ENCODE results near the gene BTN1A1. TPM values are rescaled to one million over a fixed set of nuclear protein-coding genes. Genes with fewer than 3 reads are reported as not detected.

The BTN1A1 gene
- polyA plus RNA-seq, 1 experiment: 0.04 TPM

GRCh38 chr6:26532699-26533531 lies 32.8 kb downstream of the BTN1A1 start:
- H3K27ac ChIP-seq (ENCODE audit: low read depth, low read length): peak overlapping the region; percentile 67

GRCh38 chr6:26533532-26533931 lies 33.4 kb downstream of the BTN1A1 start:
- no peak overlapping the region for H3K27ac ChIP-seq (ENCODE audit: low read depth, low read length)
- H3K4me3 ChIP-seq (ENCODE audit: low read depth, low read length): peak overlapping the region; percentile 76
- no peak for DNase-seq (ENCODE audit: low read depth, low spot score)
- POLR2A ChIA-PET: interaction anchor here (0.9 to 1.9 kb wide), 2 partner anchors 12 to 15 kb away, joined by 6 to 8 read pairs; no protein-coding TSS in a partner anchor
- no peaks in the 10 kb centered on the region; the same call in 1 of the 2 replicates for H3K9me3 ChIP-seq (ENCODE audit: control insufficient read depth, insufficient read depth, low read length)
- H3K27me3 ChIP-seq (ENCODE audit: control insufficient read depth, insufficient read depth, low read length): no peaks in the 10 kb centered on the region
- TF ChIP-seq, protein P1, sequence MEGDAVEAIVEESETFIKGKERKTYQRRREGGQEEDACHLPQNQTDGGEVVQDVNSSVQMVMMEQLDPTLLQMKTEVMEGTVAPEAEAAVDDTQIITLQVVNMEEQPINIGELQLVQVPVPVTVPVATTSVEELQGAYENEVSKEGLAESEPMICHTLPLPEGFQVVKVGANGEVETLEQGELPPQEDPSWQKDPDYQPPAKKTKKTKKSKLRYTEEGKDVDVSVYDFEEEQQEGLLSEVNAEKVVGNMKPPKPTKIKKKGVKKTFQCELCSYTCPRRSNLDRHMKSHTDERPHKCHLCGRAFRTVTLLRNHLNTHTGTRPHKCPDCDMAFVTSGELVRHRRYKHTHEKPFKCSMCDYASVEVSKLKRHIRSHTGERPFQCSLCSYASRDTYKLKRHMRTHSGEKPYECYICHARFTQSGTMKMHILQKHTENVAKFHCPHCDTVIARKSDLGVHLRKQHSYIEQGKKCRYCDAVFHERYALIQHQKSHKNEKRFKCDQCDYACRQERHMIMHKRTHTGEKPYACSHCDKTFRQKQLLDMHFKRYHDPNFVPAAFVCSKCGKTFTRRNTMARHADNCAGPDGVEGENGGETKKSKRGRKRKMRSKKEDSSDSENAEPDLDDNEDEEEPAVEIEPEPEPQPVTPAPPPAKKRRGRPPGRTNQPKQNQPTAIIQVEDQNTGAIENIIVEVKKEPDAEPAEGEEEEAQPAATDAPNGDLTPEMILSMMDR (IDR thresholded peaks at IDR 0.05; ENCODE audit: low read depth, low read length): no peak
- CTCF ChIA-PET: interaction anchor here (0.6 to 3.8 kb wide), 5 partner anchors 62 to 192 kb away, joined by 3 to 24 read pairs (median 4); no protein-coding TSS in a partner anchor

More at GRCh38 chr6:26532699-26533531, 32.8 kb downstream of the BTN1A1 start:
- no peaks in the 10 kb centered on the region for H3K27me3 ChIP-seq (ENCODE audit: control insufficient read depth, insufficient read depth, low read length)
- peak; percentile 80 for DNase-seq (ENCODE audit: low read depth, low spot score)
- CTCF ChIA-PET: interaction anchor here (0.6 to 3.8 kb wide), 6 partner anchors 12 to 191 kb away, joined by 3 to 24 read pairs (median 6); no protein-coding TSS in a partner anchor
- TF ChIP-seq, protein P1 (IDR thresholded peaks at IDR 0.05; ENCODE audit: low read depth, low read length): no peak
- POLR2A ChIA-PET: interaction anchor here (0.6 to 1.9 kb wide), 3 partner anchors 11 to 15 kb away, joined by 5 to 8 read pairs (median 6); no protein-coding TSS in a partner anchor
- no peaks in the 10 kb centered on the region for H3K9me3 ChIP-seq (ENCODE audit: control insufficient read depth, insufficient read depth, low read length)
- H3K4me3 ChIP-seq (ENCODE audit: low read depth, low read length): peak overlapping the region; percentile 76

GRCh38 chr6:26534681-26535465 lies 34.8 kb downstream of the BTN1A1 start:
- TF ChIP-seq, protein P1 (IDR thresholded peaks at IDR 0.05; ENCODE audit: low read depth, low read length): no peak
- ChIA-PET CTCF (interaction anchor here (1.2 to 3.8 kb wide), 2 partner anchors 61 to 194 kb away, joined by 3 to 27 read pairs; no protein-coding TSS in a partner anchor), POLR2A (no interaction called here)

GRCh38 chr6:26536571-26537159 lies 36.6 kb downstream of the BTN1A1 start:
- POLR2A ChIA-PET: interaction anchor here (1.2 to 2.4 kb wide), 4 partner anchors 20 to 252 kb away, joined by 4 to 9 read pairs (median 6); no protein-coding TSS in a partner anchor
- CTCF ChIA-PET: interaction anchor here (0.5 to 3.8 kb wide), 5 partner anchors 20 to 659 kb away, joined by 3 to 27 read pairs (median 7); no protein-coding TSS in a partner anchor

More at GRCh38 chr6:26534681-26535465, 34.8 kb downstream of the BTN1A1 start:
- Histone ChIP-seq H3K27me3 (ENCODE audit: control insufficient read depth, insufficient read depth, low read length) (no peaks in the 10 kb centered on the region), H3K27ac (ENCODE audit: low read depth, low read length) (no peak overlapping the region), H3K4me3 (ENCODE audit: low read depth, low read length) (no peak overlapping the region), H3K9me3 (ENCODE audit: control insufficient read depth, insufficient read depth, low read length) (no peaks in the 10 kb centered on the region; the same call in 1 of the 2 replicates)
- no peak for DNase-seq (ENCODE audit: low read depth, low spot score)

More at GRCh38 chr6:26536571-26537159, 36.6 kb downstream of the BTN1A1 start:
- H3K27me3 ChIP-seq (ENCODE audit: control insufficient read depth, insufficient read depth, low read length): no peaks in the 10 kb centered on the region
- no peak for DNase-seq (ENCODE audit: low read depth, low spot score)
- H3K9me3 ChIP-seq (ENCODE audit: control insufficient read depth, insufficient read depth, low read length): no peaks in the 10 kb centered on the region; the same call in 1 of the 2 replicates
- TF ChIP-seq, protein P1 (IDR thresholded peaks at IDR 0.05; ENCODE audit: low read depth, low read length): no peak
- H3K4me3 ChIP-seq (ENCODE audit: low read depth, low read length): peak overlapping the region; percentile 84
- H3K27ac ChIP-seq (ENCODE audit: low read depth, low read length): peak overlapping the region; percentile 93

Data from AG04450 (cell line).